Astrocyte of the cerebellum (primary cell): ENCODE measurements around the gene TFAP2D.

Experiments used
- DNase-seq: peaks from one replicate; pipeline ENCODE4 v3.0.0-alpha.2; 2011; ENCODE audit warnings: low read depth
- H3K4me3 ChIP-seq: 2 replicates; pipeline ENCODE4 v1.5.1; 2011; ENCODE audit warnings: mild to moderate bottlenecking, low read depth, low read length, moderate library complexity
- CTCF ChIP-seq: IDR thresholded peaks from 2 replicates; pipeline ENCODE4 v1.5.1; 2012; ENCODE audit warnings: low read length, low read depth, moderate library complexity, mild to moderate bottlenecking; ENCODE audit errors: missing control alignments
- in situ Hi-C: cut with HindIII; loops from 2 replicates; pipeline ENCODE4 v1.10.0; 2017; ENCODE audit warnings: low sequenced_read_pairs

The TFAP2D gene

GRCh38 chr6:50717734-50718457, 4.6 kb downstream of the TFAP2D start:
- DNase-seq: no peak
- TF ChIP-seq CTCF: no peak
- in situ Hi-C loops: no loop called here
- no peak overlapping the region for H3K4me3 ChIP-seq

- no peak for DNase-seq
- H3K4me3 ChIP-seq: no peak overlapping the region
- in situ Hi-C loops: no loop called here
- no peak for TF ChIP-seq CTCF
These were observed 5.2 kb downstream of the TFAP2D start for GRCh38 chr6:50718566-50718965.

- H3K4me3 ChIP-seq: no peak overlapping the region
- TF ChIP-seq CTCF: no peak
- no peak for DNase-seq
- in situ Hi-C loops: no loop called here
These were observed 7.3 kb downstream of the TFAP2D start for GRCh38 chr6:50720623-50721022.

- TF ChIP-seq CTCF: no peak
- DNase-seq: no peak
- in situ Hi-C loops: no loop called here
- H3K4me3 ChIP-seq: no peak overlapping the region
These were observed 8.7 kb downstream of the TFAP2D start for GRCh38 chr6:50721978-50722377.

GRCh38 chr6:50722829-50723554, 9.7 kb downstream of the TFAP2D start:
- TF ChIP-seq CTCF: no peak
- no peak for DNase-seq
- no peak overlapping the region for H3K4me3 ChIP-seq
- in situ Hi-C loops: no loop called here

- in situ Hi-C loops: no loop called here
- DNase-seq: no peak
- no peak for TF ChIP-seq CTCF
These were observed 11.2 kb downstream of the TFAP2D start for GRCh38 chr6:50724381-50725124.

More at GRCh38 chr6:50724381-50725124, 11.2 kb downstream of the TFAP2D start:
- H3K4me3 ChIP-seq: no peak overlapping the region
